GM12878 (cell line): ENCODE results near the gene TEX44.

Source experiments
- CTCF ChIP-seq, 3 experiments: IDR thresholded peaks in 2 of 3; conservative IDR thresholded peaks in 1 of 3; 2 replicates each; pipeline ENCODE4 v1.5.1; 2011; ENCODE audit warnings: low read depth in 3 of 3, low read length in 3 of 3, mild to moderate bottlenecking in 3 of 3, control low read depth in 2 of 3, moderate library complexity in 2 of 3, inconsistent platforms in 1 of 3, mixed read lengths in 1 of 3; ENCODE audit not compliant: control insufficient read depth in 2 of 3, insufficient read depth in 1 of 3; ENCODE audit errors: extremely low read depth in 1 of 3
- EP300 ChIP-seq, 2 experiments: fragments of 150-350 bp in 1 of 2; IDR thresholded peaks; 2 replicates each; pipeline ENCODE4 v1.6.1; 2011 to 2012; ENCODE audit warnings: low read depth in 2 of 2, low read length in 2 of 2, borderline replicate concordance in 1 of 2, improper control_type of control experiment in 1 of 2, inconsistent platforms in 1 of 2; ENCODE audit not compliant: control insufficient read depth in 1 of 2
- EZH2 ChIP-seq: IDR thresholded peaks from 2 replicates; pipeline ENCODE4 v1.6.1; 2012; ENCODE audit warnings: low read depth, mild to moderate bottlenecking, control low read depth, inconsistent platforms, low read length, borderline replicate concordance; ENCODE audit not compliant: control insufficient read depth
- JUNB ChIP-seq: IDR thresholded peaks from 2 replicates; pipeline ENCODE4 v1.6.1; 2016; ENCODE audit warnings: antibody characterized with exemption, mild to moderate bottlenecking
- POLR2A ChIP-seq: IDR thresholded peaks from 2 replicates; pipeline ENCODE4 v1.6.1; 2011; ENCODE audit warnings: low read depth, mild to moderate bottlenecking, low read length
- RAD21 ChIP-seq: IDR thresholded peaks from 2 replicates; pipeline ENCODE4 v1.6.1; 2011; ENCODE audit warnings: mild to moderate bottlenecking, low read depth, low read length, moderate library complexity; ENCODE audit not compliant: insufficient read depth
- SMC3 ChIP-seq: IDR thresholded peaks from 2 replicates; pipeline ENCODE4 v1.6.1; 2011; ENCODE audit warnings: low read length, improper control_type of control experiment, borderline replicate concordance
- TAF1 ChIP-seq: IDR thresholded peaks from 2 replicates; pipeline ENCODE4 v1.6.1; 2011; ENCODE audit warnings: mild to moderate bottlenecking, low read depth, low read length, borderline replicate concordance
- TF ChIP-seq, protein P1 (sequence below): fragments of 450-650 bp; IDR thresholded peaks from 2 replicates; pipeline ENCODE4 v1.6.1; 2017; ENCODE audit warnings: mild to moderate bottlenecking, moderate library complexity
- TF ChIP-seq, protein P2 (sequence below): fragments of 450-650 bp; IDR thresholded peaks from 2 replicates; pipeline ENCODE4 v1.6.1; 2016; ENCODE audit warnings: mild to moderate bottlenecking

DNA sequence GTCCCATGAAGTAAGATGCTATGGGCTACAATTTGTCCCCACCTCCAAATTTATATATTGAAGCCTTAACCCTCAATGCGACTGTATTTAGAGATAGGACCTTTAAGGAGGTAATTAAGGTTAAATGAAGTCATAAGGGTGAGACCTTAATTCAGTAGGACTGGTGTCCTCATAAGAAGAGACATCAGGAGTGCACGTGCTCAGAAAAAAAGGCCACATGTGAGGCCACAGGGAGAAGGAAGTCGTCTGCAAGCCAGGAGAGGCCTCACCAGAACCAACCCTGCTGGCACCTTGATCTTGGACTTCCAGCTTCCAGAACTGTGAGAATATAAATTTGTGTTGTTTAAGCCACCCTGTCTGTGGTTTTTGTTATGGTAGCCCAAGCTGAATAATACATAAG, 25.5 kb upstream of the TEX44 start:
- TF ChIP-seq SMC3 (no peak), TAF1 (no peak), EZH2 (no peak), CTCF (IDR thresholded peaks at IDR 0.05 in 2 of 3, conservative IDR thresholded peaks at IDR 0.05 in 1 of 3; ENCODE audit: control insufficient read depth in 2 of 3, extremely low read depth in 1 of 3, insufficient read depth in 1 of 3, low read depth in 3 of 3, low read length in 3 of 3) (no peak), RAD21 (no peak), JUNB (no peak), POLR2A (no peak), EP300 (IDR thresholded peaks at IDR 0.05; ENCODE audit: borderline replicate concordance in 1 of 2, control insufficient read depth in 1 of 2, low read depth in 2 of 2, low read length in 2 of 2) (no peak)
- TF ChIP-seq, protein P1, sequence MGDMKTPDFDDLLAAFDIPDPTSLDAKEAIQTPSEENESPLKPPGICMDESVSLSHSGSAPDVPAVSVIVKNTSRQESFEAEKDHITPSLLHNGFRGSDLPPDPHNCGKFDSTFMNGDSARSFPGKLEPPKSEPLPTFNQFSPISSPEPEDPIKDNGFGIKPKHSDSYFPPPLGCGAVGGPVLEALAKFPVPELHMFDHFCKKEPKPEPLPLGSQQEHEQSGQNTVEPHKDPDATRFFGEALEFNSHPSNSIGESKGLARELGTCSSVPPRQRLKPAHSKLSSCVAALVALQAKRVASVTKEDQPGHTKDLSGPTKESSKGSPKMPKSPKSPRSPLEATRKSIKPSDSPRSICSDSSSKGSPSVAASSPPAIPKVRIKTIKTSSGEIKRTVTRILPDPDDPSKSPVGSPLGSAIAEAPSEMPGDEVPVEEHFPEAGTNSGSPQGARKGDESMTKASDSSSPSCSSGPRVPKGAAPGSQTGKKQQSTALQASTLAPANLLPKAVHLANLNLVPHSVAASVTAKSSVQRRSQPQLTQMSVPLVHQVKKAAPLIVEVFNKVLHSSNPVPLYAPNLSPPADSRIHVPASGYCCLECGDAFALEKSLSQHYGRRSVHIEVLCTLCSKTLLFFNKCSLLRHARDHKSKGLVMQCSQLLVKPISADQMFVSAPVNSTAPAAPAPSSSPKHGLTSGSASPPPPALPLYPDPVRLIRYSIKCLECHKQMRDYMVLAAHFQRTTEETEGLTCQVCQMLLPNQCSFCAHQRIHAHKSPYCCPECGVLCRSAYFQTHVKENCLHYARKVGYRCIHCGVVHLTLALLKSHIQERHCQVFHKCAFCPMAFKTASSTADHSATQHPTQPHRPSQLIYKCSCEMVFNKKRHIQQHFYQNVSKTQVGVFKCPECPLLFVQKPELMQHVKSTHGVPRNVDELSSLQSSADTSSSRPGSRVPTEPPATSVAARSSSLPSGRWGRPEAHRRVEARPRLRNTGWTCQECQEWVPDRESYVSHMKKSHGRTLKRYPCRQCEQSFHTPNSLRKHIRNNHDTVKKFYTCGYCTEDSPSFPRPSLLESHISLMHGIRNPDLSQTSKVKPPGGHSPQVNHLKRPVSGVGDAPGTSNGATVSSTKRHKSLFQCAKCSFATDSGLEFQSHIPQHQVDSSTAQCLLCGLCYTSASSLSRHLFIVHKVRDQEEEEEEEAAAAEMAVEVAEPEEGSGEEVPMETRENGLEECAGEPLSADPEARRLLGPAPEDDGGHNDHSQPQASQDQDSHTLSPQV, result no peak
- TF ChIP-seq, protein P2, sequence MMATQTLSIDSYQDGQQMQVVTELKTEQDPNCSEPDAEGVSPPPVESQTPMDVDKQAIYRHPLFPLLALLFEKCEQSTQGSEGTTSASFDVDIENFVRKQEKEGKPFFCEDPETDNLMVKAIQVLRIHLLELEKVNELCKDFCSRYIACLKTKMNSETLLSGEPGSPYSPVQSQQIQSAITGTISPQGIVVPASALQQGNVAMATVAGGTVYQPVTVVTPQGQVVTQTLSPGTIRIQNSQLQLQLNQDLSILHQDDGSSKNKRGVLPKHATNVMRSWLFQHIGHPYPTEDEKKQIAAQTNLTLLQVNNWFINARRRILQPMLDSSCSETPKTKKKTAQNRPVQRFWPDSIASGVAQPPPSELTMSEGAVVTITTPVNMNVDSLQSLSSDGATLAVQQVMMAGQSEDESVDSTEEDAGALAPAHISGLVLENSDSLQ, result no peak
